Measurements from ENCODE around the gene TMEM222.
A peak's percentile ranks its signal among the peaks of the same experiment; 100 is the strongest.

TMEM222 gene

GRCh38 chr1:27351541-27352107 lies 29.7 kb downstream of the TMEM222 start:
- peaks cover 53% of the 10 kb centered on the region for H3K36me3 Mint-ChIP-seq (ENCODE audit: low read depth)
- H3K9me3 Mint-ChIP-seq, result no peaks in the 10 kb centered on the region
- no peak overlapping the region for H3K4me3 Mint-ChIP-seq
- H3K4me1 Mint-ChIP-seq (ENCODE audit: low read depth), result peaks cover 11% of the 10 kb centered on the region
- no peak overlapping the region for H3K27ac Mint-ChIP-seq
- peaks cover 5% of the 10 kb centered on the region for H3K27me3 Mint-ChIP-seq
- intact Hi-C loops (cut with micrococcal nuclease), result no loop called here

GRCh38 chr1:27353166-27353565 lies 31.2 kb downstream of the TMEM222 start:
- peaks cover 69% of the 10 kb centered on the region for H3K36me3 Mint-ChIP-seq (ENCODE audit: low read depth)
- H3K27ac Mint-ChIP-seq, result no peak overlapping the region
- H3K4me1 Mint-ChIP-seq (ENCODE audit: low read depth), result peaks cover 15% of the 10 kb centered on the region
- H3K27me3 Mint-ChIP-seq, result peaks cover 10% of the 10 kb centered on the region
- no peak overlapping the region for H3K4me3 Mint-ChIP-seq
- no peaks in the 10 kb centered on the region for H3K9me3 Mint-ChIP-seq
- intact Hi-C loops (cut with micrococcal nuclease), result no loop called here

GRCh38 chr1:27353629-27354028 lies 31.7 kb downstream of the TMEM222 start:
- Mint-ChIP-seq H3K27ac (no peak overlapping the region), H3K4me1 (ENCODE audit: low read depth) (peaks cover 16% of the 10 kb centered on the region), H3K27me3 (peaks cover 13% of the 10 kb centered on the region), H3K4me3 (no peak overlapping the region), H3K36me3 (ENCODE audit: low read depth) (peaks cover 73% of the 10 kb centered on the region), H3K9me3 (no peaks in the 10 kb centered on the region)
- intact Hi-C loops (cut with micrococcal nuclease), result no loop called here

- Mint-ChIP-seq H3K4me1 (ENCODE audit: low read depth) (peaks cover 29% of the 10 kb centered on the region), H3K9me3 (no peaks in the 10 kb centered on the region), H3K27me3 (peaks cover 30% of the 10 kb centered on the region), H3K27ac (no peak overlapping the region), H3K36me3 (ENCODE audit: low read depth) (peaks cover 85% of the 10 kb centered on the region), H3K4me3 (no peak overlapping the region)
- intact Hi-C loops (cut with micrococcal nuclease), result loop anchor here (2.0 kb wide), 1 partner anchor 55 kb away; no protein-coding TSS in a partner anchor
These were observed 33.7 kb downstream of the TMEM222 start for GRCh38 chr1:27355683-27356082.

- Mint-ChIP-seq H3K27me3 (peaks cover 35% of the 10 kb centered on the region), H3K27ac (no peak overlapping the region), H3K4me3 (no peak overlapping the region), H3K9me3 (no peaks in the 10 kb centered on the region), H3K4me1 (ENCODE audit: low read depth) (peaks cover 35% of the 10 kb centered on the region), H3K36me3 (ENCODE audit: low read depth) (peaks cover 85% of the 10 kb centered on the region)
- intact Hi-C loops (cut with micrococcal nuclease), result loop anchor here (2.0 kb wide), 1 partner anchor 55 kb away; no protein-coding TSS in a partner anchor
These were observed 34.3 kb downstream of the TMEM222 start for GRCh38 chr1:27356277-27356618.

- H3K9me3 Mint-ChIP-seq, result no peaks in the 10 kb centered on the region
- peaks cover 87% of the 10 kb centered on the region for H3K36me3 Mint-ChIP-seq (ENCODE audit: low read depth)
- H3K4me3 Mint-ChIP-seq, result no peak overlapping the region
- peaks cover 35% of the 10 kb centered on the region for H3K4me1 Mint-ChIP-seq (ENCODE audit: low read depth)
- H3K27ac Mint-ChIP-seq, result no peak overlapping the region
- intact Hi-C loops (cut with micrococcal nuclease), result loop anchor here (1.0 to 2.0 kb wide), 4 partner anchors 9 to 56 kb away; partner anchors contain the start of gene GPR3
- peaks cover 36% of the 10 kb centered on the region for H3K27me3 Mint-ChIP-seq
These were observed 34.8 kb downstream of the TMEM222 start for GRCh38 chr1:27356619-27357280.

GRCh38 chr1:27357281-27358037 lies 35.5 kb downstream of the TMEM222 start:
- H3K36me3 Mint-ChIP-seq (ENCODE audit: low read depth), result peaks cover 94% of the 10 kb centered on the region
- H3K27ac Mint-ChIP-seq, result no peak overlapping the region
- intact Hi-C loops (cut with micrococcal nuclease), result loop anchor here (1.0 to 2.0 kb wide), 4 partner anchors 8 to 57 kb away; partner anchors contain the start of gene GPR3
- H3K27me3 Mint-ChIP-seq, result peaks cover 38% of the 10 kb centered on the region
- peaks cover 35% of the 10 kb centered on the region for H3K4me1 Mint-ChIP-seq (ENCODE audit: low read depth)
- no peaks in the 10 kb centered on the region for H3K9me3 Mint-ChIP-seq
- no peak overlapping the region for H3K4me3 Mint-ChIP-seq

- Mint-ChIP-seq H3K36me3 (ENCODE audit: low read depth) (peaks cover 95% of the 10 kb centered on the region), H3K4me1 (ENCODE audit: low read depth) (peaks cover 35% of the 10 kb centered on the region), H3K27me3 (peaks cover 38% of the 10 kb centered on the region), H3K4me3 (no peak overlapping the region), H3K27ac (no peak overlapping the region), H3K9me3 (no peaks in the 10 kb centered on the region)
- intact Hi-C loops (cut with micrococcal nuclease), result no loop called here
These were observed 36.3 kb downstream of the TMEM222 start for GRCh38 chr1:27358038-27358927.

- H3K4me3 Mint-ChIP-seq, result no peak overlapping the region
- H3K27me3 Mint-ChIP-seq, result peaks cover 38% of the 10 kb centered on the region
- intact Hi-C loops (cut with micrococcal nuclease), result no loop called here
- H3K36me3 Mint-ChIP-seq (ENCODE audit: low read depth), result peaks cover 95% of the 10 kb centered on the region
- H3K4me1 Mint-ChIP-seq (ENCODE audit: low read depth), result peaks cover 35% of the 10 kb centered on the region
- H3K9me3 Mint-ChIP-seq, result no peaks in the 10 kb centered on the region
- no peak overlapping the region for H3K27ac Mint-ChIP-seq
These were observed 37.0 kb downstream of the TMEM222 start for GRCh38 chr1:27358928-27359313.

GRCh38 chr1:27359822-27360158 lies 37.8 kb downstream of the TMEM222 start:
- intact Hi-C loops (cut with micrococcal nuclease), result no loop called here
- Mint-ChIP-seq H3K36me3 (ENCODE audit: low read depth) (peaks cover 97% of the 10 kb centered on the region), H3K9me3 (no peaks in the 10 kb centered on the region), H3K4me1 (ENCODE audit: low read depth) (peaks cover 43% of the 10 kb centered on the region), H3K4me3 (peak overlapping the region; percentile 65), H3K27me3 (peaks cover 38% of the 10 kb centered on the region), H3K27ac (no peak overlapping the region)

GRCh38 chr1:27360159-27361043 lies 38.4 kb downstream of the TMEM222 start:
- no peak overlapping the region for H3K27ac Mint-ChIP-seq
- peak overlapping the region; percentile 65 for H3K4me3 Mint-ChIP-seq
- no peaks in the 10 kb centered on the region for H3K9me3 Mint-ChIP-seq
- intact Hi-C loops (cut with micrococcal nuclease), result no loop called here
- peaks cover 38% of the 10 kb centered on the region for H3K27me3 Mint-ChIP-seq
- peaks cover 49% of the 10 kb centered on the region for H3K4me1 Mint-ChIP-seq (ENCODE audit: low read depth)
- H3K36me3 Mint-ChIP-seq (ENCODE audit: low read depth), result peaks cover 92% of the 10 kb centered on the region

- Mint-ChIP-seq H3K4me3 (peak overlapping the region; percentile 65), H3K4me1 (ENCODE audit: low read depth) (peaks cover 55% of the 10 kb centered on the region), H3K9me3 (no peaks in the 10 kb centered on the region), H3K27ac (no peak overlapping the region), H3K36me3 (ENCODE audit: low read depth) (peaks cover 92% of the 10 kb centered on the region), H3K27me3 (peaks cover 38% of the 10 kb centered on the region)
- intact Hi-C loops (cut with micrococcal nuclease), result no loop called here
These were observed 39.1 kb downstream of the TMEM222 start for GRCh38 chr1:27361044-27361402.

- H3K27me3 Mint-ChIP-seq, result peaks cover 38% of the 10 kb centered on the region
- H3K4me3 Mint-ChIP-seq, result no peak overlapping the region
- peaks cover 87% of the 10 kb centered on the region for H3K36me3 Mint-ChIP-seq (ENCODE audit: low read depth)
- H3K9me3 Mint-ChIP-seq, result no peaks in the 10 kb centered on the region
- H3K27ac Mint-ChIP-seq, result no peak overlapping the region
- H3K4me1 Mint-ChIP-seq (ENCODE audit: low read depth), result peaks cover 55% of the 10 kb centered on the region
- intact Hi-C loops (cut with micrococcal nuclease), result no loop called here
These were observed 39.6 kb downstream of the TMEM222 start for GRCh38 chr1:27361553-27361952.
